OCI-LY7 (cell line): ENCODE measurements around the gene DIP2C. TPM values are rescaled to one million over a fixed set of nuclear protein-coding genes. Genes with fewer than 3 reads are reported as not detected.

Source experiments
- BruUV-seq: library from RNA; stranded (reverse); fragments of 400-500 nt; replicated peaks from 2 replicates; lab custom pipeline; 2021; lab: Mats Ljungman, UMichigan
- CTCF ChIA-PET: fragments of 300-600 bp; sonication (Branson Sonifier 250); formaldehyde crosslinking; loops from one replicate; lab custom pipeline; 2022; ENCODE audit warnings: antibody characterized with exemption; ENCODE audit not compliant: unreplicated experiment; lab: Charles Lee
- POLR2A ChIA-PET: fragments of 300-600 bp; sonication (Branson Sonifier 250); formaldehyde crosslinking; loops from one replicate; lab custom pipeline; 2022; ENCODE audit warnings: antibody characterized with exemption; lab: Charles Lee
- DNase-seq: peaks from one replicate; pipeline ENCODE4 v3.0.0-alpha.2; 2015; ENCODE audit warnings: low spot score
- H2AFZ ChIP-seq: fragments of 200-600 bp; sonication (generic), shearing (Covaris generic); 2 replicates; pipeline ENCODE4 v1.6.1; 2014; ENCODE audit warnings: mild to moderate bottlenecking, antibody characterized with exemption, low read length, moderate library complexity
- H3K27ac ChIP-seq: fragments of 200-600 bp; sonication (generic); 2 replicates; pipeline ENCODE4 v1.5.1; 2014; ENCODE audit warnings: mixed run types, low read depth, mild to moderate bottlenecking, moderate library complexity, low read length, inconsistent platforms; ENCODE audit not compliant: poor library complexity, severe bottlenecking
- H3K36me3 ChIP-seq: fragments of 200-600 bp; sonication (generic); 2 replicates; pipeline ENCODE4 v1.6.1; 2014; ENCODE audit warnings: mild to moderate bottlenecking, antibody characterized with exemption, low read length, moderate library complexity, mixed read lengths; ENCODE audit not compliant: insufficient read depth
- H3K4me1 ChIP-seq: fragments of 200-600 bp; sonication (generic); 2 replicates; pipeline ENCODE4 v1.5.1; 2014; ENCODE audit warnings: mild to moderate bottlenecking, low read length; ENCODE audit not compliant: insufficient read depth, poor library complexity, severe bottlenecking
- H3K4me2 ChIP-seq: fragments of 200-600 bp; sonication (generic); 2 replicates; pipeline ENCODE4 v1.6.1; 2014; ENCODE audit warnings: mild to moderate bottlenecking, low read length
- H3K4me3 ChIP-seq: fragments of 200-600 bp; sonication (generic); 2 replicates; pipeline ENCODE4 v1.5.1; 2014; ENCODE audit warnings: mild to moderate bottlenecking, low read depth, low read length; ENCODE audit not compliant: poor library complexity, severe bottlenecking
- H3K79me2 ChIP-seq: fragments of 200-600 bp; sonication (generic); 2 replicates; pipeline ENCODE4 v1.6.1; 2016; ENCODE audit warnings: low read depth, mild to moderate bottlenecking, low read length, moderate library complexity, mixed read lengths; ENCODE audit not compliant: insufficient read depth
- H3K9me2 ChIP-seq: fragments of 200-600 bp; sonication (generic); 2 replicates; pipeline ENCODE4 v1.6.1; 2016; ENCODE audit warnings: mild to moderate bottlenecking, low read length, mixed read lengths; ENCODE audit not compliant: insufficient read depth
- H3K9me3 ChIP-seq: fragments of 200-600 bp; sonication (generic); 2 replicates; pipeline ENCODE4 v1.6.1; 2014; ENCODE audit warnings: mild to moderate bottlenecking, mixed run types, low read length, mixed read lengths
- H4K20me1 ChIP-seq: fragments of 200-600 bp; sonication (generic); 2 replicates; pipeline ENCODE4 v1.6.1; 2014; ENCODE audit warnings: mild to moderate bottlenecking, antibody characterized with exemption, low read length, moderate library complexity, mixed read lengths; ENCODE audit not compliant: insufficient read depth
- CTCF ChIP-seq: fragments of 200-600 bp; sonication (generic); conservative IDR thresholded peaks from 2 replicates; pipeline ENCODE4 v1.5.1; 2014; ENCODE audit warnings: mild to moderate bottlenecking, antibody characterized with exemption, low read length, moderate library complexity, mixed read lengths
- EZH2phosphoT487 ChIP-seq: fragments of 200-600 bp; sonication (generic); IDR thresholded peaks from 2 replicates; pipeline ENCODE4 v1.6.1; 2018; ENCODE audit warnings: low read depth, borderline replicate concordance, mild to moderate bottlenecking, mixed run types, antibody characterized with exemption, low read length, moderate library complexity, mixed read lengths
- intact Hi-C: fragments of 100-400 bp; cut with micrococcal nuclease; formaldehyde crosslinking; loops from one replicate; pipeline ENCODE4 v1.10.0; 2022; ENCODE audit not compliant: unreplicated experiment
- total RNA-seq, 2 experiments: library from RNA; depleted of rRNA in 1 of 2; stranded (reverse); fragments of >200 nt in 1 of 2; shearing (Covaris generic) in 1 of 2; gene quantifications; 2 replicates each; pipeline ENCODE4 v1.2.3, GENCODE V29; 2014 to 2022

Gene DIP2C
- total RNA-seq, 2 experiments from 2014 or later, result 10.9 to 29.5 TPM

- Histone ChIP-seq H3K9me2 (no peaks in the 10 kb centered on the region), H3K4me3 (no peak overlapping the region), H4K20me1 (no peaks in the 10 kb centered on the region), H3K36me3 (peaks cover 37% of the 10 kb centered on the region), H3K4me2 (no peak overlapping the region), H2AFZ (no peak overlapping the region), H3K4me1 (peaks cover 13% of the 10 kb centered on the region), H3K27ac (no peak overlapping the region), H3K9me3 (no peaks in the 10 kb centered on the region), H3K79me2 (0 out of 2 replicates have a peak, but pooled peaks cover 7% of the 10 kb centered on the region)
- intact Hi-C loops, result no loop called here
- CTCF ChIA-PET, result no interaction called here
- no peak for DNase-seq
- no peak for TF ChIP-seq CTCF
- TF ChIP-seq EZH2phosphoT487, result no peak
- POLR2A ChIA-PET, result no interaction called here
- no TSS peak for BruUV-seq
These were observed 200.1 kb downstream of the DIP2C start for GRCh38 chr10:489330-489729.

- DNase-seq, result no peak
- TF ChIP-seq CTCF, result no peak
- TF ChIP-seq EZH2phosphoT487, result no peak
These were observed 200.6 kb downstream of the DIP2C start for GRCh38 chr10:488933-489215.

GRCh38 chr10:488081-488932 is 201.2 kb downstream of the DIP2C start:
- CTCF ChIA-PET, result no interaction called here
- POLR2A ChIA-PET, result no interaction called here
- peaks cover 14% of the 10 kb centered on the region for H3K4me1 ChIP-seq
- no peak overlapping the region for H3K4me3 ChIP-seq
- H4K20me1 ChIP-seq, result no peaks in the 10 kb centered on the region
- TF ChIP-seq EZH2phosphoT487 (no peak), CTCF (no peak)
- peaks cover 43% of the 10 kb centered on the region for H3K36me3 ChIP-seq
- BruUV-seq, result no TSS peak
- H3K9me2 ChIP-seq, result no peaks in the 10 kb centered on the region
- intact Hi-C loops, result no loop called here
- H3K79me2 ChIP-seq, result 0 out of 2 replicates have a peak, but pooled peaks cover 7% of the 10 kb centered on the region
- DNase-seq, result no peak
- no peaks in the 10 kb centered on the region for H3K9me3 ChIP-seq
- no peak overlapping the region for H2AFZ ChIP-seq
- H3K4me2 ChIP-seq, result no peak overlapping the region
- H3K27ac ChIP-seq, result no peak overlapping the region

More at GRCh38 chr10:488933-489215, 200.6 kb downstream of the DIP2C start:
- H3K4me3 ChIP-seq, result no peak overlapping the region
- no peak overlapping the region for H3K27ac ChIP-seq
- H3K4me1 ChIP-seq, result peaks cover 14% of the 10 kb centered on the region
- POLR2A ChIA-PET, result no interaction called here
- no peak overlapping the region for H3K4me2 ChIP-seq
- CTCF ChIA-PET, result no interaction called here
- H2AFZ ChIP-seq, result no peak overlapping the region
- H3K36me3 ChIP-seq, result peaks cover 38% of the 10 kb centered on the region
- no peaks in the 10 kb centered on the region for H3K9me2 ChIP-seq
- no peaks in the 10 kb centered on the region for H4K20me1 ChIP-seq
- no TSS peak for BruUV-seq
- 0 out of 2 replicates have a peak, but pooled peaks cover 7% of the 10 kb centered on the region for H3K79me2 ChIP-seq
- H3K9me3 ChIP-seq, result no peaks in the 10 kb centered on the region
- intact Hi-C loops, result no loop called here
